GM19099 (cell line): Measurements from ENCODE around the gene COL25A1.

Experiments used
- POLR2A ChIP-seq: IDR thresholded peaks from 3 replicates; pipeline ENCODE4 v1.6.1; 2011; ENCODE audit warnings: low read depth; ENCODE audit not compliant: insufficient read length; ENCODE audit errors: extremely low read depth

The COL25A1 gene

GRCh38 chr4:108850219-108850649 is 452.2 kb downstream of the COL25A1 start:
- TF ChIP-seq POLR2A = no peak

- no peak for TF ChIP-seq POLR2A
Measured at GRCh38 chr4:108849611-108850168, 452.8 kb downstream of the COL25A1 start.

GRCh38 chr4:108846568-108846967 is 455.9 kb downstream of the COL25A1 start:
- no peak for TF ChIP-seq POLR2A

GRCh38 chr4:108840426-108840975 is 462.0 kb downstream of the COL25A1 start:
- TF ChIP-seq POLR2A = no peak

- no peak for TF ChIP-seq POLR2A
Measured at GRCh38 chr4:108839333-108839732, 463.1 kb downstream of the COL25A1 start.

GRCh38 chr4:108838451-108838850 is 464.0 kb downstream of the COL25A1 start:
- no peak for TF ChIP-seq POLR2A

GRCh38 chr4:108834835-108835384 is 467.5 kb downstream of the COL25A1 start:
- no peak for TF ChIP-seq POLR2A

- TF ChIP-seq POLR2A = no peak
Measured at GRCh38 chr4:108834166-108834834, 468.2 kb downstream of the COL25A1 start.

- TF ChIP-seq POLR2A = no peak
Measured at GRCh38 chr4:108833046-108833445, 469.4 kb downstream of the COL25A1 start.

- no peak for TF ChIP-seq POLR2A
Measured at GRCh38 chr4:108831886-108832285, 470.6 kb downstream of the COL25A1 start.

GRCh38 chr4:108831291-108831690 is 471.2 kb downstream of the COL25A1 start:
- no peak for TF ChIP-seq POLR2A

GRCh38 chr4:108830509-108831244 is 471.8 kb downstream of the COL25A1 start:
- no peak for TF ChIP-seq POLR2A

- TF ChIP-seq POLR2A = no peak
Measured at GRCh38 chr4:108829966-108830492, 472.4 kb downstream of the COL25A1 start.

- no peak for TF ChIP-seq POLR2A
Measured at GRCh38 chr4:108828620-108829019, 473.8 kb downstream of the COL25A1 start.

- TF ChIP-seq POLR2A = no peak
Measured at GRCh38 chr4:108825737-108826136, 476.7 kb downstream of the COL25A1 start.
